ENCODE measurements around the gene CHURC1. TPM values are rescaled to one million over a fixed set of nuclear protein-coding genes. Genes with fewer than 3 reads are reported as not detected.

CHURC1 gene
- total and polyA plus RNA-seq, 2 of the 13 experiments (the other 11 are each of a cell fraction or from before 2014, with no cell fraction given), result 41.1 to 74.4 TPM

DNA sequence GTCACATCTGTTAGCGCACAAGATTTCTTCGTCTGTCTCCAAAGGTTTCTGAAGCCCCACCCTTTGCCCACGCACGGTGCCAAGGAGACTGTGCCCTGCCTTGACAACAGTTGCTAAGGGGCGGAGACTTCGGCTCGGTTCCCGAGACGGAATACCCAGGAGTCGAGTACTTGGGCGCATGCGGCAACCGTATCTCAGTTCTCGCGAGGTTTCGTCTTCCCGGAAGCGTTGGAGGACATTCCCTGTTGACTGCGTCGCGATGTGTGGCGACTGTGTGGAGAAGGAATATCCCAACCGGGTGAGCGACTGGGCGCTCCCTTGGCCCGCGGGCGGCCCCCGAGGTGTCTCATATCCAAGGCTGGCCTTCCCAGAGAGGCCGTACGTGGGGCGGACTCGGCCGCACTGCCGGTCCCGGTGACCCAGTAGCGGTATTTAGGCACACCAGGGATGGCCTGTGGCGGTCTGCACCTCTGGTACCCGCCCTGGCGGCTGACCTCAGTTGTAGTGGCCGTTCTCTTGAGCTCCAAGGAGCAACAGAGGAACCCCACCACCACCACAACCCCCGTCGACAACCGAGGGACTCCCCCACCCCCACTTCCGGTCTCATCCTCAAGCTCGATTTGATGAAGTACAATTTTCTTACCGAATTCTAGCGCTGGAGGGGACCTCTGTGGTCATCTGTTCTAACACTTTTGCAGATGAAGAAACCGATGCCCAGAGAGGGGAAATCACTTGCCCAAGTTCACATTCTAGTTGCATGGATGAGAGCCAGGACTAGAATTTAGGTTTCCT lies at the start of gene CHURC1 (continued):
- no peak for TF ChIP-seq ZNF841 (CRISPR knock-in tag; IDR thresholded peaks at IDR 0.05; ENCODE audit: borderline replicate concordance)
- TF ChIP-seq FIP1L1 (IDR thresholded peaks at IDR 0.05; ENCODE audit: borderline replicate concordance, insufficient read depth, low read depth, low read length), result no peak
- no peak for TF ChIP-seq KLF9 (CRISPR knock-in tag; IDR thresholded peaks at IDR 0.05; ENCODE audit: low read depth)
- TF ChIP-seq GATAD2A (CRISPR knock-in tag; IDR thresholded peaks at IDR 0.05), result peak; percentile 44; the same call in 1 of the 2 replicates
- no peak for TF ChIP-seq TMF1 (CRISPR knock-in tag; IDR thresholded peaks at IDR 0.05; ENCODE audit: low read depth)
- TF ChIP-seq ZNF607 (CRISPR knock-in tag; IDR thresholded peaks at IDR 0.05; ENCODE audit: borderline replicate concordance), result no peak; the same call in 1 of the 2 replicates
- no peak for TF ChIP-seq NCOA2 (CRISPR knock-in tag; IDR thresholded peaks at IDR 0.05)
- TF ChIP-seq PRMT3 (CRISPR knock-in tag; IDR thresholded peaks at IDR 0.05; ENCODE audit: borderline replicate concordance, low read depth), result no peak
- no peak for TF ChIP-seq ZNF256 (CRISPR knock-in tag; conservative IDR thresholded peaks at IDR 0.05)
- TF ChIP-seq, protein P1, sequence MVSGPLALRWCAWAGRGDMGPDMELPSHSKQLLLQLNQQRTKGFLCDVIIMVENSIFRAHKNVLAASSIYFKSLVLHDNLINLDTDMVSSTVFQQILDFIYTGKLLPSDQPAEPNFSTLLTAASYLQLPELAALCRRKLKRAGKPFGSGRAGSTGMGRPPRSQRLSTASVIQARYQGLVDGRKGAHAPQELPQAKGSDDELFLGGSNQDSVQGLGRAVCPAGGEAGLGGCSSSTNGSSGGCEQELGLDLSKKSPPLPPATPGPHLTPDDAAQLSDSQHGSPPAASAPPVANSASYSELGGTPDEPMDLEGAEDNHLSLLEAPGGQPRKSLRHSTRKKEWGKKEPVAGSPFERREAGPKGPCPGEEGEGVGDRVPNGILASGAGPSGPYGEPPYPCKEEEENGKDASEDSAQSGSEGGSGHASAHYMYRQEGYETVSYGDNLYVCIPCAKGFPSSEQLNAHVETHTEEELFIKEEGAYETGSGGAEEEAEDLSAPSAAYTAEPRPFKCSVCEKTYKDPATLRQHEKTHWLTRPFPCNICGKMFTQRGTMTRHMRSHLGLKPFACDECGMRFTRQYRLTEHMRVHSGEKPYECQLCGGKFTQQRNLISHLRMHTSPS (CRISPR knock-in tag; IDR thresholded peaks at IDR 0.05; ENCODE audit: low read depth), result no peak
- TF ChIP-seq CERS6 (CRISPR knock-in tag; IDR thresholded peaks at IDR 0.05), result no peak
- TF ChIP-seq ZKSCAN5 (CRISPR knock-in tag; IDR thresholded peaks at IDR 0.05), result no peak
- TF ChIP-seq ZNF383 (CRISPR knock-in tag; IDR thresholded peaks at IDR 0.05; ENCODE audit: borderline replicate concordance), result no peak
- TF ChIP-seq KAT7 (CRISPR knock-in tag; IDR thresholded peaks at IDR 0.05; ENCODE audit: borderline replicate concordance), result peak; percentile 54; the same call in 1 of the 2 replicates
- 0 out of 2 replicates have a peak, but pooled peaks have one; percentile 20 for TF ChIP-seq MIER2 (CRISPR knock-in tag; IDR thresholded peaks at IDR 0.05)
- no peak for TF ChIP-seq GLMP (CRISPR knock-in tag; IDR thresholded peaks at IDR 0.05; ENCODE audit: borderline replicate concordance)
- TF ChIP-seq ZNF556 (CRISPR knock-in tag; IDR thresholded peaks at IDR 0.05; ENCODE audit: borderline replicate concordance), result peak; percentile 80; the same call in 1 of the 2 replicates
- no peak for TF ChIP-seq BHLHE40 (IDR thresholded peaks at IDR 0.05; ENCODE audit: low read length)
- TF ChIP-seq GMEB2 (CRISPR knock-in tag; IDR thresholded peaks at IDR 0.05; ENCODE audit: low read depth), result no peak
- TF ChIP-seq MLLT10 (CRISPR knock-in tag; IDR thresholded peaks at IDR 0.05), result no peak
- TF ChIP-seq NR2C2 (CRISPR knock-in tag; IDR thresholded peaks at IDR 0.05; ENCODE audit: borderline replicate concordance), result peak; percentile 60; the same call in 1 of the 2 replicates
- peak; percentile 97 for TF ChIP-seq ELF1 (CRISPR knock-in tag; IDR thresholded peaks at IDR 0.05)
- no peak for TF ChIP-seq ZNF451 (CRISPR knock-in tag; IDR thresholded peaks at IDR 0.05)
- TF ChIP-seq BATF2 (CRISPR knock-in tag; IDR thresholded peaks at IDR 0.05), result no peak
- TF ChIP-seq ZNF484 (CRISPR knock-in tag; IDR thresholded peaks at IDR 0.05; ENCODE audit: borderline replicate concordance, low read depth), result no peak
